Stimulated activated CD4-positive, alpha-beta T cell treated with anti-CD3 and anti-CD28 coated beads, Interleukin-4, amount 100 ng/mL, for 24 hours (primary cell): ENCODE data around the gene A3GALT2.

Experiments used
- DNase-seq: peaks from one replicate; pipeline ENCODE4 v3.0.0-alpha.2; 2020

The A3GALT2 gene

DNA sequence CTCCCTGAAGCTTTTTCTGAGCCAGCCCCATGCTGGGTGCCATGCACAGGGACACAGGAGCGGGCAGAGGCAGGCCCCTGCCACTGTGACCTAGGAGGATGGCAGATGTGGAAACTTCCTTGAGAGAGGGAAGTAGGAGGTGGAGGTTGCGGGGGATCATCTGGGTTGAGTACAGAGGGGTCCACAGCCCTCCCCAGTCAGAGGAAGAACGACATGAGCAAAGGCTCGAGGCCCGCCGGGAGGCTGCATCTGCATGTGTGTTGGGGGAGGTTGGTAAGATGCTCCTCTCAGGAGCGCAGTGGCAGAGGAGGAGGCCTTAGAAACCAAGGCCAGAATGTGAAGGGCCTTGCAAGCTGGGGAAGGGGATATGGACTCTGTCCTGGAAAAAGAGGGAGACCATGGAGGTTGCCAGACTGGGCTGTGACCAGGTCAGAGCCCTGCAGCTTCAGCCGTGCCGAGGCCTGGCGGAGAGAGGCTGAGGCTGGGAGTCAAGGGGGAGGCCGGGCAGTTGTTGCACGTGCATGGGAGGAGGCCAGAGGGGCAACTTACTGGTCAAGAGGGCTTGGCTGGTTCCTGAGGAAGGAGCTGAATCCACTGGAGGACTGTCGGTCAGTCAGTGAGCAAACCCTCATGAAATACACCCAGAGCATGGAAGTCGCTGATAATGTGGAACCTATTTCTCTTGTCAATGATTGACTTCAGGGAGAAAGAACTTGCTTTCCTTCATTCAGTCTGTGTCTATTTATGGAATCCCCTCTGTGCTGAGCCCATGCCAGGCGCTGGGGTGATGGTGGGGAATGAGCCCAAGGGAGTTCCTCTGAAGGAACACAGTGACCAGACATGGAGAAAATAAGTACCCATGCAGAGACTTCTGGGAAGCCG is 31.7 kb downstream of the A3GALT2 start:
- no peak for DNase-seq

DNA sequence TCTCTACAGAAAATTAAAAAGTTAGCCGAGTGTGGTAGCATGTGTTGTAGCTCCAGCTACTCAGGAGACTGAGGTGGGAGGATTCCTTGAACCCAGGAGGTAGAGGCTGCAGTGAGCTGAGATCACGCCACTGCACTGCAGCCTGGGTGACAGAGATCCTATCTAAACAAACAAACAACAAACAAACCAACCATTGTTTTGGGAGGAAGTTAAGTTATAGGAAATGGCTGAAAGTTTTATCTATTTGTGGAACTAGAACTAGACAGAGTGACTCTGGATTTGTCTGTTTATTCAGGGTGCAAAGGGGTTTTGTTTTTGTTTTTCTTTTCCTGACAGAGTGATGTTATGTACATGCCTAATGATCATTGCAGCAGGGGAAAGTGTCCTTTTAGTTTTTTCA is 33.6 kb downstream of the A3GALT2 start:
- DNase-seq = no peak

DNA sequence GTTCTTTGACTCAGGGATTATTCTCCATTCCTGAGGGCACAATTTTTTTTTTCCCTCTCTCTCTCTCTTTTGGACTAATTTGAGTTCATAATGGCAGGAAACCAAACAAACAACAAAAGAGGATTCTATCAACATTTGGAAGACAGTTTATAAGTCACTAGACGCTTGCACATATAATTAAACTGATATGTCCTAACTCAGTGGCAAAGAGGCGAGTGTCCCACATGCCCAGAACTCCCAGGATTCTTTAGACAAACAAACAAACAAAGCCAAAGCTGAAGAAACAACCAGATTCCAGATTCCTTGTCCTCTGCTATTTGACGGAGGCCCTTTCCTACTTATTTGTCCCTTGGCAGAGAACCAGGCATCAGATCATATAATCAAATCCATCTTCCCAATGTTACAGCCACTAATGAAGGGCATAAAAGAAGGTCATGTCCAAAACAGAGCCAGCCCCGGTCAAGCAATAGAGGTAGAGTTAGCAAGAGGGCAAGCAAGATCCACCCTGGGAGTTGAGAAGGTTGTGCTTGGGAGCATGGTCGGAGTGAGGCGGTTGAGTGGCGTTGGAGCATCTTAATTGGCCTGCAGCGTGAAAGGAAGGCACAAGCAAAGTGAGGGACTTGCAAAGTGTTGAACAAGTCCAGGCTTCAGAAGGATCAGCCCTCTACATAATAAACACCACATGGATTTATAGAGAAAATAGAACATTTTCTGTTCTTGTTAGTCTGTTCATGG is 34.3 kb downstream of the A3GALT2 start:
- no peak for DNase-seq

DNA sequence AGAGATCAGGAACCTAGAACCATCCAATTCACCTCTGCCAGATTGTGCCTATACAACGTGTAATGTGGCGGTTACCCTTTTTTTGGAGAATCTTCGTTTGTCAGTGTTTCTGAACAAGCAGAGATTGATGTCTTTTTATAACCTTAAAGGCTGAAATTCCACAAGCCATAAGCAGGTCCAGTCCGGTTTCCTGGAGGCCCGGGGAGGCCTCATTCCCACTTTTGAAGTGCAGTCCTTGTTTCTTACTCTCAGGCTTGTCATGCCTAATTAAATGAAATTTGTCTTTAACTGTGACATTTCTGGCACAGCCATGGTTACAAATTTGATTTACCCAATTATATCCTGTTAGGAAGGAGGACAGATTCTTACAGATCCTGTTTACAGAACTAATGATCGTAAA is 36.8 kb downstream of the A3GALT2 start:
- DNase-seq = no peak

DNA sequence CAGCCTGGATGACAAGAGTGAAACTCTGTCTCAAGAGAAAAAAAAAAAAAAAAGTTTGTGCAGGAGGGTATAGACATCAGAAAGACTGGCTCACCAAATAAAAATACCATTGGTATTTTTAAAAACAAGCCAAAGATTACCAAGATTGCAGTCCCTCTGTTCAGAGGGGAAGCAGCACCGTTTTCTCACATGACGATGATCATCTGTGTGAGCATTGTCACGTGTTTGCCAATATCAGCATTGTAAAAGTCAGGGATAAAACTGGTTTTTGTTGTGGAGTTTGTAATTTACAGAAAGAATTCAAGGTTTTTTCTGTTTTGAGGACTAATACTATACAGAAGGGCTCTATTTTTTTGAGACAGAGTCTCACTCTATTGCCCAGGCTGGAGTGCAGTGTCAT is 38.1 kb downstream of the A3GALT2 start:
- DNase-seq = no peak

DNA sequence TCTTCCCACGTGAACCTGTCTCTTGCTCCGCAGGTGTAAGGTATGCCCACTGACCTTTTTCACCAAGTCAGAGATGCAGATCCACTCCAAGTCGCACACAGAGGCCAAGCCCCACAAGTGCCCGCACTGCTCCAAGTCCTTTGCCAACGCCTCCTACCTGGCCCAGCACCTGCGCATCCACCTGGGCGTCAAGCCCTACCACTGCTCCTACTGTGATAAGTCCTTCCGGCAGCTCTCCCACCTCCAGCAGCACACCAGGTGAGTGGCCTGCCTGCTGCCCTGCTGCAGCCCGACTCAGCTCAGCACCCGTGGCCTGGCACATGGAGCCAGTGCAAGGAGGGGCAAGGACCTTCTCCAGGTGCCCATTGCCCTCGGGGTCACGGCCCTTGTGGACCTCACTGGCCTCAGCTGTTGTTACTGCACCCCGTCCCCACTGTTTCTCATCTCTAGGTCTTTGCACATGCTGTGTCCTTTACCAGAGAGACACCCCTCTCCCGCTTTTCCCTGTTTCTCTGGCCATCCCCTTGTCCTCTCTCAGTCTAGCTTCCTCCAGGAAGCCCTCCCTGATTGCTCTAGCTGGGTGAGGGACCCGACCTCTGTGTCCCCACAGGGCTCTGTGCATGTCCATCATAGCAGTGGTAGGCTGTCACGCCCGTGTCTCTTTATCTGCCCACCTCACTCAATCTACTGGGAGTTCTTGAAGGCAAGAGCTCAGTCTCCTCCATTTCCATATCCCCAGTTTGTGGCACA is 39.2 kb downstream of the A3GALT2 start:
- DNase-seq = no peak

DNA sequence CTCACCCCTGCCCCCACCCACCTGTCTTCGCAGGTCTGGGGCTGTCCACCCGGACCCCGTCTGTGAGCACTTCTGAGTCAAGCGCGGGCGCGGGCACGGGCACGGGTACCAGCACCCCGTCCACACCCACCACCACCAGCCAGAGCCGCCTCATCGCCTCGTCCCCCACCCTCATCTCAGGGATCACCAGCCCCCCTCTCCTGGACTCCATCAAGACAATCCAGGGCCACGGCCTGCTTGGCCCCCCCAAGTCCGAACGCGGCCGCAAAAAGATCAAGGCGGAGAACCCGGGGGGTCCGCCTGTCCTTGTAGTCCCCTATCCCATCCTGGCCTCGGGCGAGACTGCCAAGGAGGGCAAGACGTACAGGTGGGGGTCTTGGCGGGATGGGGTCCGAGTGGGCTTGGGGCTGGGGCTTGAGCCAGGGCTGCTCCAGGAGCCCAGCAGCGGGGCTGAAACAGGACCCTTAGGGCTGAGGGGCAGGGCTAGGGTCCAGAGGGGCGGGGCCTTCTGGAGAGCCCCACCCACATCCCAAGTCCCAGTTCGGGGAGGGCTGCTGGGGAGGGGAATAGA is 40.7 kb downstream of the A3GALT2 start:
- DNase-seq = no peak

DNA sequence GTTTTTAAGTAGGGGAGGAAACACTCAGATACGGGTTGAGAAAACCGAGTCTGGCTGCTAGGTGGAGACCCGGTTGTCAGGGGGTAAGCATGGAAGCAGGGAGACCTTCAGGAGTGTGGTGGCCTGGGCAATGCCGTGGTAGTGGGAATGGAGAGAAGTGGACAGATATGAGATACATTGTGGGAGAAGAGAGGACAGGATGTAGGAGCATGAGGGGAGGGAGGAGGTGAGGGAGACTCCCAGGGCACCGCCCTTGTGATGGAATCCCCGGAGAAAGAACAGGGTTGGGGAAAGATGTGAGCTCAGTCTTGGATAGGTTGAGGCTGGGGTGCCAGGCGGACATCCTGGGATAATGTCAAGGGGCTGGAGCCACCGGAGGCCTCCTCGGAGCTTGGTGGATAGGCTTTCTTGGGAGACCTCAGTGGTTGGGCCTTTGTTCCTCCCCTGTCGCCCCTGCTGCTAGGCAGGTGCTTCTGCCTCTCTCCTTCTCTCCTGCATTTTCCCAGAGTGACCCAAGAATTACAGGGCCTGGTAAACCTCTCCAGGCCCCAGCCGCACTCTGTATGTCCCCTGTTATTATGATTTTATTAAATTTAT is 43.3 kb downstream of the A3GALT2 start:
- DNase-seq = no peak

DNA sequence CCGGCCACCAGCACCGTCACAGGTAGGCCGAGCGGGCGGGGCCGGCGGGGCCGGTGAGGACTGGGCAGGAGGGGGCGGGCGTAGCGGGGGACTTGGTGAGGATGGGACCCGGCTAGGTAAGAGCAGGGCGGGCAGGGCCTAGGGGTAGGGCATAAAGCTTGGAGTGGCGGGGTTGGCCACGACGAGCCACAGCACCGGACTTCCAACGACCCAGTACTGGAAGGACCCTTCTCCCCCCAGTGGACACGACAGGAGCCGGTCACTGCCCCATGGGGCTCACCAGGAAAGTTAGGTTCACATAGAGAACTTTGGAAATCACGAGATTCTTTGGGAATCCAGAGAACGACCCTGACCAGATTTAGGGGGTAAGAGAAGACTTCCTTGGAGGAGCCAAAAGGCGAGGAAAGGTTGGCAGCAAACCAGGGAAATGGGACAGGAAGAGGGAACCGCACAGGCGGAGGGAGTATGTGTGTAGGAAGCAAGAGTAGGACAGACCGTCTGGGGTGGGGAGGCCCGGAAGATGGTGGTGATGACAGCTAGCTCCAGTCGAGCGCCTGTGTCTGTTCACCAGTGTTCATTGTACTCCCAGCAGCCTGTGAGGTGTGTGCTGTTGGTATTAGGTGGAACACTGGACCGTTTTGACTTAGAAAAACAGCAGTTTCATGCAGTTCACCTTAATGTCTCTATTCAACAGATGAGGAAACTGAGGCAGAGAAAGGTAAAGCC is 44.2 kb downstream of the A3GALT2 start:
- no peak for DNase-seq

DNA sequence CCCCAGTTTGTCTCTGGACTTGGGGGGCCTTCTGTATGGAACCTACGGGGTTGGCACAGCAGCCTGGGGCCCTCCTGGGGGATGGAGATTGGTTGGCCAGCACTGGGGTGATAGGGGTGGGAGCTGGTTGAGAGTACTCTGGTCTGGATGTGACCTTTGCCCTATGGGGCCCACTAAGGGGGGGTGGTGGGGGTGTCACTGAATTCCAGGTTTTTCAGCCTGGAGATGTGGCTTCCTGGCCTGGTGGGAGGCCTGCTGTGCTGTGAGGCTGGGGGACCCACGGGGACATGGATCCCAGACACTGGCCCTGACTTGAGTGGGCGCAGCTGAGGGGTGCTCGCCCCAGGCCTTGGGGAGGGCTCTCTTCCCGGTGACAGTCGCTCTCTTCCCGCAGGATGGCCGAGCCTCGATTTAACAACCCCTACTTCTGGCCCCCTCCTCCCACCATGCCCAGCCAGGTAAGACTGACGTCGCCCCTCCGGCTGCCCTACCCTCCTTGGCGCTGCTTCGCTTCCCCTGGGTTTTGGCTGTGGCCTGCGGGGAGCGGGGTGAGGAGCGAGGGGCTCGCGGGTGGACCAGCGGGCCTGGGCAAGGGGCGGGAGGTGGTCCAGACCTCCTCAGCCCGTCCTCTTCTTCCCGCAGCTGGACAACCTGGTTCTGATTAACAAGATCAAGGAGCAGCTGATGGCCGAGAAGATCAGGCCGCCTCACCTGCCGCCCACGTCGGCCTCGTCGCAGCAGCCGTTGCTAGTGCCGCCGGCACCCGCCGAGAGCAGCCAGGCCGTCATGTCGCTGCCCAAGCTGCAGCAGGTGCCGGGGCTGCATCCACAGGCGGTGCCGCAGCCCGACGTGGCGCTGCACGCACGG is 45.0 kb downstream of the A3GALT2 start:
- no peak for DNase-seq

DNA sequence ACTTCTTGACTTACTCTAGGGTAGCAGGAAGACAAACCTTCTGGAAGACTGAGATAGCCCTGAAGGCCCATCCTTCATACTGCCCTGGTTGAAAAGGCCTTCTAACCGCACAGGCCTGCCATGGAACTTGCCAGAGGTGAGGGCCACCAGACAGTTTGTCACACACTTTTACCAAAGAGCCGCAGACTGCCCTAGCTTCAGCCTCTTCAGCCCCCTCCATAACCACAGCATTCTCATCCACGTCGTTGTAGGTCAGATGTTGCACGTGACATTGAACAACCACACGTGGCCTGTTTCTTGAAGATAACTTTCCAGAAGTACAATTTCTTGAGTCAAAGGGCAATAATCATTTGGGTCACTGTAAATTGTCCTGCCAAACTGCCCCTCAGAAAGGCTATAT is 45.7 kb downstream of the A3GALT2 start:
- no peak for DNase-seq

DNA sequence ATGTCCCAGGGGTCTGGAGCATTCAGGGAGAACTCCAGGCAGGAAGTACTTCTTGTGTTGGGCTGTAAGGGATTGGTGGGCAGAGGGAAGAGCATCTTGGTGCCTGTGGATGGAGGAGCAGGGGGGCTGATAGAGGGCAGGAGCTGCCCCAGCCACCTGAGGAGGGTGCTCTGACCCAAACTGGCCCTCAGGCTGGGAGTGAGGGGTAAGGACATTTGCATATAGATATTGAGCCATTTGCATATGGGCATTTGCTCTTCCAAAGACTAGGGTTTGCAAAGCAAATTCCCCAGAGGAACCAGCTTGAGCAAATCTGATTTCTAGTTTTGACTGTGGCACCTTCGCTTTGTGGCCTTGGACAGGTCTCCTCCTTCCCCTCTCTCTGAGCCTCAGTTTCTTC is 46.5 kb downstream of the A3GALT2 start:
- DNase-seq = no peak

DNA sequence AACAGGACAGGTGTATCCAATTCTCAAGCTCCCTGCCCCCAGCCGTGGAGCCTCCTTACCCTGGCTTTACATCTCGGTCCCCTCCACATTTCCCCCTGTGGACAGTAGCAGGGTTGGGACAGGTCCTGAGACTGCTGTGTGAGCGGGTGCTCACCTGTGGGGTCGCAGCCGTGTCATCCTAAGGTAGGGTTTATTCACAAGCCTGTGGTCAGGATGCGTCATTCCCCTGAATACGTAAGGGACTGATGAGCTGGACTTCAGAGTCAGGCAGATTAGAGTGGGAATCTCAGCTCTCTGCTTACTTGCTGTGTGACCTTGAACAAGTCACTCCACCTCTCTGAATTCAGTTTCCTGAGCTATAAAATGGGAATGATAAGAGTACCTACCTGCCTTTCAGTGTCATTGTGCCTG is 46.9 kb downstream of the A3GALT2 start:
- no peak for DNase-seq

DNA sequence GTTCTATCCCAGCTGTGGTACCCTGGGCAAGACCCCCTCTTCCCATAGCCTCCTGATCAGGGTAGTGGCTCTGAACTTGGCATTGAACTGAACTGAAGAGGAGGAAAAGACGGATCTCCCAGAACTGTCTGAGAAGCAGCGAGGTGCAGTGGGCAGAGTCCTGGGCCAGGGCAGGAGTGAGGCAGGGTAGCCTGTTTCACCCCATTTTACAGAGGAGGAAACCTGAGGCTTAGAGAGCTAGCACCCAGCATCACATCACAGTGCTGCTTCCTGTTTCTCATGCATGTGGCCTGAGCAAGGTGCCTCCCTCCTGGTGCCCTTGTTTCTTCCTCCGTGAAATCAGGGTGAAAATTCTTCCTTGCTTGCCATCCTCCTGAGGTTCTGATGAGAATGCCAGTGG is 47.5 kb downstream of the A3GALT2 start:
- no peak for DNase-seq

DNA sequence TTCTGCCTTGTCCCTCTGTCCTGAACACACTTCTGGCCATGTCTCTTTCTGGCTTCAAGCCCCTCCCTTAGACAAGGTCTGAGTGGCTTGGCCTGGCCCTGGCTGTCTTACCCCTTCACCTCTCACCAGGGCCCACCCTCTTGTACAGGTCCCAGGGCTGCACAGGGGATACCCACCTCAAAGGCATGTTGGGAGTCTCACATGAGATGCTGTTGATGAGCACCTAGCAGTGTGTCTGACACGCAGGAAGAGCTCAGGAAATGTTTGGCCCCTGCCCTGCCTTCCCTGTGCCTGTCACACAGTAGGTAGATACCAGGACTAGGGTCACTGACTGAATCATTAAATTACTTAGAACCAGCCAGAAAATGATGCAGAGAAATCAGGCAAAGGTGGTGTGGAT is 48.0 kb downstream of the A3GALT2 start:
- no peak for DNase-seq

DNA sequence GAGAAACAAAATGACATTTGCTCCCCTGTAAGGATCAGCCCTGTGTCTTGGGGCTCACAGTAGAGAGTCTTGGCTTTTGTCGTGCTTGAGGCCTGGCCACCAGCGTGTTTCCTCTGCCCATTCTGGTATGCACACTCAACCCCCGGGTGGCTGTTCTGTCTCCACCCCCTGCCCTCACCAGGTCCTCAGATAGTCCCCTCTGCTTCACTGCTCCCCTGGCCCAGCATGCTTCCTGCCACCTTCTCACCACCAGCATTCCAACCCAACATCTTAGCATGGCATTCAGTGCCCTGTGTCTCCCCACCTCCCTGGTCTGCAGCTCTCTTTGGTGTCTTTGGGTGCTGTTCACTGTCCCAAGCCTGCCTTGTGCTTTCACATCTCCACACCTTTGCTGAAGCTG is 48.4 kb downstream of the A3GALT2 start:
- no peak for DNase-seq

DNA sequence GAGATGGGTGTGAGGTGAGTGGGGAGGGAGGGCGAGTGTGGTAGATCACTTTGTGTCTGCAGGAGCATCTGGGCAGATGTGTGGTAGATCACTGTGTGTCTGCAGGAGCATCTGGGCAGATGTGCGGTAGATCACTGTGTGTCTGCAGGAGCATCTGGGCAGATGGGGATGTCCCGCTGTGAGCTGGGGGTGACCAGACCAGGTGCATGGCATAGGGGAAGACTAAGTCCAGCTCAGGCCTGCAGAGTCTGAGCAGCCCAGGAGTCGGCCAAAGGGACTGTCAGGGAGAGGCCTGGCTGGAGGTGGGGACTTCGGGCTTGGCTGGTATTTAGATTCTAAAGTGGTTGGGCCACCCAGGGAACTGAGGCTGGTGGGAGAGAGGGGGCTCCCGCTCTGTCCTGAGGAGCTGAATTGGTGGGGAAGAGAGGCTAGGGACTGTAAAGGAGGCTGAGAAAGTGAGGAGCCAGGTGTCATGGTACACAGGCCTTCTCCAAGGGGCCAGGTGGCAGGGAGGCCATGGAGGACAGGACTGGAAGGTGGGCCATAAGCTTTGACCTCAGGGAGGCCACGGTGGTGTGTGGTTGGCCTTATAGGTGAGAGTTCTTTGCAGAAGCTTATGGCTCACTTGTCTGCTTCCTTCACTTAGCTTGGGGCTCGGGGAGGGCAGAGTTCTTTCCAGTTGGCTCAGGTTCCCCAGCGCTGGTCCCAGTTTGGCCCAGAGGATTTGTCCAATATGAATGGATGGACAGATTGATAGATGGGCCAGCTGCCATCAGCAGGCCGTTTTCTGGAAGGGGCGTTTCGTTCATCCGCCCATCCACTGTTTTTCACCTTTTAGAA is 49.0 kb downstream of the A3GALT2 start:
- DNase-seq = no peak

DNA sequence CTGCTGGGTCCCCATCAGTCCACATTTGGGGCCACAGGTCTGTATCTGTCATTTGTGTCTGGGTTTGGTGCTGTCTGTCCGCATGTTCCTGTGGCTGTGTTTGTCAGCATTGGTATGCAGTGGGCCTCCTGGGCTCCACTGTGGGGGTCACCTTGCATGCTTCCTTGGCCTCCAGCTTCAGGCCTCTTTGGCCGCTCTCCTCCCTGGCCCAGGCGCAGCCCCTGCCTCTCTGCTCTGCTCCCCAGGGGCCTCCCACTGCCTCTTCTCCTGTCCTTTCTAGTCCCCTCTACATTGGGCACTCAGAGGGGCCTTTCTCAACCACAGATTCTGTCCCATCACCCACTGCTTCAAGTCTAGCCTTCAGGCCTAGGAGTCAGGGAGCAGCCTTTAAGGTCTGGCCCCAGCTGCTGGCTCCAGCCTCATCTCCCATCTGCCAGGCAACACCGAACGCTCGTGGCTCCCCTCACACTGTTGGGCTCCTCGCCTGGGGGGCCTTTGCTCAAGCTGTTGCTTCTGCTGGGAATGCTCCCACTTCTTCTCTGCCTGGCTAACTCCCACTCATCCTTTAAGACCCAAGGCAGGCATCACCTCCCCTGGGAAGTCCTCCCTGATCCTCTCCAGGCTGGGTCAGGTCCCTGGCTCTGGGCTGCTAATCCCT is 50.0 kb downstream of the A3GALT2 start:
- no peak for DNase-seq

DNA sequence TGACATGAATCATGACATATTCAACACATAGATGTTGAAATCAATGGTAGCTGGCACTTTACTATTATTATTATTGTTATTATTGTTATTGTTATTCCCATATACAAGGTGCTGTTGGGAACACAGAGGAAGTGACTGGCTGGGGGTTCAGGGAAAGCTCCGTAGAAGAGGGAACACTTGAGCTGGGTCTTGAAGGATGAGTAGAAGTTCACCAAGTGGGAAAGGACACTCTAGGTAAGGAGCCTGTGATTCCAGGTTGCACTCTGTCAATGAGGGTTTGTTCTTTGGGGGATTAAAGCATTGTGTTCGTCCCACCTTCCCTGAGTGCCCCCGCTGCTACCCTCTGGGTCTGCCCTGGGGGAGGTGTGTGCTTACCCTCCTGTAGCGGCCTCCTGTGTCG is 50.5 kb downstream of the A3GALT2 start:
- no peak for DNase-seq

DNA sequence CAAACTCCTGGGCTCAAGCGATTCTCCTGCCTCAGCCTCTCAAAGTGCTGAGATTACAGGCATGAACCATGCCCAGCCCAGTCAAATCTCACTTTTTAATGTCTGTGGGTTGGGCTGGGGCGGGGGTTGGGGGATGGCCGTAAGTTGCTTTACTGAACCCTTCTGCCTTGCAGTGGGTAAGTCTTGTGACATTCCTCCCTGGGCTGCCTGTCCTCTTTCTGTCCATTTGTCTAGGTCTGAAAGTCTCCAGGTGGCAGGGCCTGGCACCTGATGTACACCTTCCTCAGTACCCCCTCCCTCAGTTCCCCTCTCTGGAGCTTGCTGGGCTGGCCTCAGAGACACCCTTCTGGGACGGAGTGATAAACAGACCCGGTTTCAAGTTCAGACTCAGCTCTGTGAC is 51.3 kb downstream of the A3GALT2 start:
- no peak for DNase-seq
